Esophagus muscularis mucosa (tissue), 3 donors: ENCODE data around the gene RAD51B.

ENCODE experiments used
- POLR2A ChIP-seq: fragments of 450-650 bp; IDR thresholded peaks from one replicate; pipeline ENCODE4 v1.6.1; 2017; ENCODE audit warnings: antibody characterized with exemption, moderate library complexity, mild to moderate bottlenecking, low read depth
- TF ChIP-seq, protein P1 (sequence below), 3 experiments: fragments of 200-600 bp in 2 of 3; fragments of 450-650 bp in 1 of 3; sonication (generic) in 2 of 3; IDR thresholded peaks; one replicate each; pipeline ENCODE4 v1.5.1; 2017 to 2019; ENCODE audit warnings: antibody characterized with exemption in 3 of 3, mild to moderate bottlenecking in 2 of 3, moderate library complexity in 1 of 3

DNA sequence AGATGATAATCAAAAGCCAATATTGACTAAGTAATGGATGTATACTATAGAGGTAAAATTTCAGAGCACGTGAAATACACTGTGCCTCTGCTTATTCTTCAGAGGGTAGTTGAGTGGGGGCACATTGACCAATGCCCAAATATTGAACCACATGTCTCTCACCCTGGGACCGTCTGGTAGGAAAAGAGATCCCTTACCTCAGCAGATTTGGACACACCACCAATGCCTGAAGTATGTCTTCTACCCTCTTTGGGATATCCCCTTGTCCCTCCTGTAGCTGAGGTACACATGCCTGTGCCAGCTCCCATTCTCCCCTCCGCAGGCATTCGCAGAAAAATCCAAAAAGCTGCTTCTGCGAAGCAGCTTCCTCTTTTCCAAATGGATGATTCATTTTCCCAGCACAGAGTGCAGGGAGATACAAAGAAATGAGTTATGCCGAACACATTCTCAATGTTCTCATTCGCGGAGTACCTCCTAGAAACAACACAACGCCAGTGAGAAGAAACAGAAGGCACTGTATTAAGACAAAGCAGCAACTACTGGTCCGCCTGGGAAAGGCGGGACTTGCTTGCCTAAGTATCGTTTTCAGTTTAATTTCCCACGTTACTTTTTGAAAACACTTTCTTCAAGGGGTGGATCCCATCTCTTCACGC, 3.9 kb upstream of the RAD51B start:
- TF ChIP-seq, protein P1, sequence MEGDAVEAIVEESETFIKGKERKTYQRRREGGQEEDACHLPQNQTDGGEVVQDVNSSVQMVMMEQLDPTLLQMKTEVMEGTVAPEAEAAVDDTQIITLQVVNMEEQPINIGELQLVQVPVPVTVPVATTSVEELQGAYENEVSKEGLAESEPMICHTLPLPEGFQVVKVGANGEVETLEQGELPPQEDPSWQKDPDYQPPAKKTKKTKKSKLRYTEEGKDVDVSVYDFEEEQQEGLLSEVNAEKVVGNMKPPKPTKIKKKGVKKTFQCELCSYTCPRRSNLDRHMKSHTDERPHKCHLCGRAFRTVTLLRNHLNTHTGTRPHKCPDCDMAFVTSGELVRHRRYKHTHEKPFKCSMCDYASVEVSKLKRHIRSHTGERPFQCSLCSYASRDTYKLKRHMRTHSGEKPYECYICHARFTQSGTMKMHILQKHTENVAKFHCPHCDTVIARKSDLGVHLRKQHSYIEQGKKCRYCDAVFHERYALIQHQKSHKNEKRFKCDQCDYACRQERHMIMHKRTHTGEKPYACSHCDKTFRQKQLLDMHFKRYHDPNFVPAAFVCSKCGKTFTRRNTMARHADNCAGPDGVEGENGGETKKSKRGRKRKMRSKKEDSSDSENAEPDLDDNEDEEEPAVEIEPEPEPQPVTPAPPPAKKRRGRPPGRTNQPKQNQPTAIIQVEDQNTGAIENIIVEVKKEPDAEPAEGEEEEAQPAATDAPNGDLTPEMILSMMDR (IDR thresholded peaks at IDR 0.05): no peak
- TF ChIP-seq POLR2A: no peak
